H1 (cell line): Measurements from ENCODE around the gene TBC1D24. TPM values are rescaled to one million over a fixed set of nuclear protein-coding genes. Genes with fewer than 3 reads are reported as not detected.

Experiments
- ASH2L ChIP-seq: fragments of 200-600, 300-600 bp; sonication (generic); IDR thresholded peaks from one replicate; pipeline ENCODE4 v1.7.1; 2017; ENCODE audit warnings: low read length
- BRCA1 ChIP-seq: IDR thresholded peaks from 2 replicates; pipeline ENCODE4 v1.6.1; 2012; ENCODE audit warnings: low read depth, low read length, improper control_type of control experiment
- CHD1 ChIP-seq: IDR thresholded peaks from 2 replicates; pipeline ENCODE4 v1.6.1; 2012; ENCODE audit warnings: low read depth, low read length, improper control_type of control experiment
- CREB1 ChIP-seq: IDR thresholded peaks from 2 replicates; pipeline ENCODE4 v1.6.1; 2012; ENCODE audit warnings: inconsistent platforms
- EP300 ChIP-seq, 2 experiments: IDR thresholded peaks; 1 replicate in 1 of 2; 2 replicates in 1 of 2; pipeline ENCODE4 v1.6.1; 2011 to 2012; ENCODE audit warnings: low read depth in 2 of 2, low read length in 2 of 2, mild to moderate bottlenecking in 2 of 2, borderline replicate concordance in 1 of 2, inconsistent platforms in 1 of 2, moderate library complexity in 1 of 2
- HDAC6 ChIP-seq: IDR thresholded peaks from one replicate; pipeline ENCODE4 v1.7.1; 2012; ENCODE audit warnings: low read depth, mild to moderate bottlenecking, inconsistent platforms, low read length, moderate library complexity
- MAFK ChIP-seq: IDR thresholded peaks from 2 replicates; pipeline ENCODE4 v1.6.1; 2012; ENCODE audit warnings: low read depth, mild to moderate bottlenecking, improper control_type of control experiment, low read length
- SAP30 ChIP-seq: fragments of 300-600 bp; sonication (generic); IDR thresholded peaks from 2 replicates; pipeline ENCODE4 v1.7.1; 2012; ENCODE audit warnings: low read length, moderate library complexity, mild to moderate bottlenecking, inconsistent platforms; ENCODE audit not compliant: insufficient read depth, insufficient replicate concordance
- SP4 ChIP-seq: IDR thresholded peaks from 2 replicates; pipeline ENCODE4 v1.6.1; 2012; ENCODE audit warnings: low read length, inconsistent platforms
- polyA plus RNA-seq, 7 experiments: library from polyadenylated mRNA; depleted of rRNA in 3 of 7; stranded (reverse) in 5 of 7; unstranded in 2 of 7; fragments of >200 nt in 5 of 7; fragments of 200-250 nt in 2 of 7; gene quantifications; 1 replicate in 5 of 7; 2 replicates in 1 of 7; 4 replicates in 1 of 7; pipeline versions ENCODE4 v1.2.1 to v1.2.3, GENCODE V29; 2011 to 2013; ENCODE audit warnings: missing spikeins in 2 of 7, mixed read lengths in 2 of 7
- total RNA-seq: library from RNA; stranded (reverse); fragmentation: NEBNext Ultra II Directional; extraction: Animal tissue kit (Norgen Biotek cat#: 25700); gene quantifications from 2 replicates; pipeline ENCODE4 v1.2.1, GENCODE V29; 2021

The TBC1D24 gene
- total and polyA plus RNA-seq, 2 of the 8 experiments (the other 6 are each of a cell fraction or from before 2014, with no cell fraction given): 8.7 to 21.5 TPM

DNA sequence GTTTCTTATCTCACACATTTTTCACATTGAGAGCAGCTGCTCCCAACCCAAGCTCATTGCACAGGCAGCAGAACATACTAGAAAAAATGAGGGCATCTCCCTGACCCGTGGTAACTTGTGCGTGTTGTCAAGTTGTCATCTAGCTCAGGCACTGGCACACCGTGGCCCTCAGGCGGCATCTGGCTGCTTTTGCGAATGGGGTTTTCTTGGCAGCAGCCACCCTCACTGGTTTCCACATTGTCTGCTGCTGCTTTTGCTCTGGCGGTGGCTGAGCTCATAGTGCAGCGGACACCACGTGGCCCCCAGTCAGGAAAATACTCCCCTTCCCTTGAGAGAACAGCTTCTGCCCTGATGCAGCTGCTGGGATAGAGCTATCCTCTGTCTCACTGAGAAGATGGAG lies 24.4 kb upstream of the TBC1D24 start (continued):
- no peak for TF ChIP-seq HDAC6
- TF ChIP-seq EP300 (IDR thresholded peaks at IDR 0.05; ENCODE audit: borderline replicate concordance in 1 of 2, low read depth in 2 of 2, low read length in 2 of 2): no peak
- no peak for TF ChIP-seq BRCA1
- no peak for TF ChIP-seq MAFK
- no peak for TF ChIP-seq CREB1
- TF ChIP-seq CHD1: no peak
- no peak for TF ChIP-seq SAP30
- TF ChIP-seq ASH2L: no peak
- no peak for TF ChIP-seq SP4
- TF ChIP-seq, all 59 proteins: peak for 0
